Vagina (tissue), 2 donors: ENCODE results near the gene PDCD4. TPM values are rescaled to one million over a fixed set of nuclear protein-coding genes. Genes with fewer than 3 reads are reported as not detected.

ENCODE experiments used
- DNase-seq, 2 donors: peaks; one replicate each; pipeline ENCODE4 v3.0.0-alpha.2; 2017; ENCODE audit errors: extremely low spot score in 2 of 2
- H3K27ac ChIP-seq: fragments of 200-600 bp; sonication (generic); one replicate; pipeline ENCODE4 v1.5.1; 2019
- H3K27me3 ChIP-seq: fragments of 200-600 bp; sonication (generic); one replicate; pipeline ENCODE4 v1.5.1; 2019
- H3K36me3 ChIP-seq, 2 donors: fragments of 200-600 bp; sonication (generic); one replicate each; pipeline ENCODE4 v1.5.1; 2017 to 2019
- H3K4me1 ChIP-seq: fragments of 200-600 bp; sonication (generic); one replicate; pipeline ENCODE4 v1.5.1; 2019
- H3K4me3 ChIP-seq, 2 donors: fragments of 200-600 bp; sonication (generic); 1 replicate in 1 of 2; 2 replicates in 1 of 2; pipeline ENCODE4 v1.5.1; 2016 to 2019
- H3K9me3 ChIP-seq: fragments of 200-600 bp; sonication (generic); one replicate; pipeline ENCODE4 v1.5.1; 2019
- POLR2A ChIP-seq, 2 donors: fragments of 450-650 bp; IDR thresholded peaks; one replicate each; pipeline ENCODE4 v1.6.1; 2017; ENCODE audit warnings: antibody characterized with exemption in 2 of 2, mild to moderate bottlenecking in 2 of 2, moderate library complexity in 2 of 2
- POLR2AphosphoS5 ChIP-seq, 2 donors: sonication (generic); formaldehyde crosslinking; IDR thresholded peaks; one replicate each; pipeline ENCODE4 v1.9.0; 2017; ENCODE audit warnings: antibody characterized with exemption in 2 of 2, mild to moderate bottlenecking in 2 of 2, low read depth in 1 of 2; ENCODE audit not compliant: insufficient read depth in 1 of 2
- intact Hi-C: fragments of 100-400 bp; cut with DNase I; formaldehyde crosslinking; loops from one replicate; pipeline ENCODE4 v1.15.1; 2023
- total RNA-seq: library from RNA; depleted of rRNA; stranded (reverse); fragments of >200 nt; gene quantifications from one replicate; pipeline ENCODE4 v1.2.3, GENCODE V29; 2016
- TF ChIP-seq, protein P1 (sequence below), 3 experiments: fragments of 450-650 bp in 2 of 3; fragments of 200-600 bp in 1 of 3; sonication (generic) in 1 of 3; IDR thresholded peaks; one replicate each; pipeline ENCODE4 v1.5.1; 2017 to 2019; ENCODE audit warnings: antibody characterized with exemption in 3 of 3, mild to moderate bottlenecking in 2 of 3, moderate library complexity in 2 of 3

PDCD4 gene
- total RNA-seq, 1 donor from 2014 or later = 110 TPM

DNA sequence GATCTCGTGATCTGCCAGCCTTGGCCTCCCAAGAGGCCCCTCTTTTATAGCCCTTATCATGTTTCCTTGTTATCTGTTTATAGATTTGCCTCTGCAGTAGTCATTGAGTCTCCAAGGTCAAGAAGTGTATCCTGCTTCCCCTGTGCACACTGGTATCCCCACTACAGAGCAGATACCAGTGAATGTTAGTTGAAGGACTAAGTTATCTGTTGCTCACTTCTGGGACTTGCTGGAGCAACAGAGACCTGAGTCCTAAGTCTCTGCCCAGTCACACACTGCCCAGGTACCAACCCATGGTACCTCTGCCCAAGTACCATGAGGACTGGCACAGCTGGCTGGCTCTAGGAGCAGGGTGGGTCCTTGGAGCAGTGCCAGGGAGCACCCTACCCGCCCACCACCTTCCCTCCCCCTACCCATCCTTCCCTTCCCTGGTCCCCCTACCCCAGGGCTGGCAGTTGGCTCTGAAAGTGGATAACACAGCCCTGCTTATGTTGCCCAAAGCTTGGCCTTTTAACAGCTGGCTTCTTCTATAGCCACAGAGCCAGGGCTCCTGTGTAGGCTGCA, 26.5 kb upstream of the PDCD4 start:
- no peak overlapping the region for H3K4me3 ChIP-seq
- no peak for DNase-seq
- peak in 1 of 2 donors; percentile 8 for TF ChIP-seq POLR2AphosphoS5 (IDR thresholded peaks at IDR 0.05; ENCODE audit: insufficient read depth in 1 of 2, low read depth in 1 of 2)
- TF ChIP-seq, protein P1, sequence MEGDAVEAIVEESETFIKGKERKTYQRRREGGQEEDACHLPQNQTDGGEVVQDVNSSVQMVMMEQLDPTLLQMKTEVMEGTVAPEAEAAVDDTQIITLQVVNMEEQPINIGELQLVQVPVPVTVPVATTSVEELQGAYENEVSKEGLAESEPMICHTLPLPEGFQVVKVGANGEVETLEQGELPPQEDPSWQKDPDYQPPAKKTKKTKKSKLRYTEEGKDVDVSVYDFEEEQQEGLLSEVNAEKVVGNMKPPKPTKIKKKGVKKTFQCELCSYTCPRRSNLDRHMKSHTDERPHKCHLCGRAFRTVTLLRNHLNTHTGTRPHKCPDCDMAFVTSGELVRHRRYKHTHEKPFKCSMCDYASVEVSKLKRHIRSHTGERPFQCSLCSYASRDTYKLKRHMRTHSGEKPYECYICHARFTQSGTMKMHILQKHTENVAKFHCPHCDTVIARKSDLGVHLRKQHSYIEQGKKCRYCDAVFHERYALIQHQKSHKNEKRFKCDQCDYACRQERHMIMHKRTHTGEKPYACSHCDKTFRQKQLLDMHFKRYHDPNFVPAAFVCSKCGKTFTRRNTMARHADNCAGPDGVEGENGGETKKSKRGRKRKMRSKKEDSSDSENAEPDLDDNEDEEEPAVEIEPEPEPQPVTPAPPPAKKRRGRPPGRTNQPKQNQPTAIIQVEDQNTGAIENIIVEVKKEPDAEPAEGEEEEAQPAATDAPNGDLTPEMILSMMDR (IDR thresholded peaks at IDR 0.05) = no peak
- peaks cover 42% of the 10 kb centered on the region for H3K4me1 ChIP-seq
- H3K27ac ChIP-seq = no peak overlapping the region
- no peaks in the 10 kb centered on the region for H3K27me3 ChIP-seq
- H3K9me3 ChIP-seq = no peaks in the 10 kb centered on the region
- no peaks in the 10 kb centered on the region for H3K36me3 ChIP-seq
- intact Hi-C loops = no loop called here

DNA sequence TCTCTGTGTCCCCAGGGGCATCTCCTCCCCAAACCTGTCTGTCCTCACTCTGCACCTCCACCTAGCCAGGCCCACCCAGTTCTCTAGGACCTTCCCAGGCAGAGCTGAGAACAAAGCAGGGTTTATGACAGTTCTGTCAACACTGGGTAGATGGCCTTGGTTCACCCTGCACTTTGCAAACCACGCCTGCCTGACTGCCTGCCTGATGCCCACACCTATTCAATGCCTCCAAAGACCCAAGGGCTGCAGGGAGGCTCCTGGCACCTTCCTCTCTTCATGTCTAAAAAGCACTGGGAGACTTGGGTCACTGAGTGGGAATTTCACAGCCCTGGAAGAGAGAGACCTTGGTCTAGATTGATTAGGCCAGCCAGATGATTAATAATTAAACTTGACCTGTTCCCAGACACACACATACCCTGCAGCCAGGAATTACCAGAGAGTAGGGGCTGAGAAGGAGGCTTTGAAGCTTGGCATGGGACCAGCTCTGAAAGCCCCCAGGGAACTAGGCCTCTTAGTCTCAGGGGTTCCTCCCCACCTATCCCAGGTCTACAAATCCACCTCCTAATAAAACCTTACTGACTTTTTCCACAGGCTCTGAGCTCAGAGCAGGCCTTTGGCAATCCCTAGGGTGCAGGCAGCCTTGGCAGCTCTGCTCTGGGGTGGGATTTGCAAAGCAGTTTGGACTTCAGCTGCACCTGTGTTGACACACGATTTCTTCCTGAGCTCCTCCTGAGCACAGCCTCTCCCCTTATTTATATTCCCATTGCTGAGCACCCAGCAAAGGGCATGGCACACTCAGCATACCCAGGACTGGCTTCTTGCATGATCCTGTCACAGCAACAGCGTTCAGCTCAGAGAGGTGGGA, 25.7 kb upstream of the PDCD4 start:
- peaks cover 44% of the 10 kb centered on the region for H3K4me1 ChIP-seq
- H3K9me3 ChIP-seq = no peaks in the 10 kb centered on the region
- no peak overlapping the region for H3K27ac ChIP-seq
- TF ChIP-seq POLR2A (IDR thresholded peaks at IDR 0.05) (no peak), POLR2AphosphoS5 (IDR thresholded peaks at IDR 0.05; ENCODE audit: insufficient read depth in 1 of 2, low read depth in 1 of 2) (peak in 1 of 2 donors; percentile 44)
- TF ChIP-seq, protein P1 (IDR thresholded peaks at IDR 0.05) = no peak
- no peaks in the 10 kb centered on the region for H3K27me3 ChIP-seq
- H3K4me3 ChIP-seq = no peak overlapping the region
- DNase-seq = no peak
- H3K36me3 ChIP-seq = no peaks in the 10 kb centered on the region
- intact Hi-C loops = no loop called here

DNA sequence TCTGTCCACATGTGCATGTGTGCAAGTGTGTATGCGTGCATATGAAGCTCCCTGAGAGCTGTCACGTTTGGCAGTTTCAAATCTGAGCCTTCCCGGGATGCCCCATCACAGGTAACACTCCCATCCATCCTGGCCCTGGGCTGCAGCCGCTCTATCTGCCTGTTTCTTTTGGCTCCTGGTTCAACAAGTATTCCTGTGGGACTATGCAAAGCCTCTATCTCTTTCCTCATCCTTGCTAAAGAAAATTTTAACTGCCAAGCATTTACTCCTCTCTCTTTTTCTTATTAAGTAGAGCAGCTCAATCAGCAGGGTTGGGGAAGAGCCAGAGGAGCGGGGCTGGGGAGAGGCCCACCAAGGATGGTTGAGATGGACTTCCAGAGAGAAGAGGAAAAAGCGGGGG, 24.4 kb upstream of the PDCD4 start:
- intact Hi-C loops = no loop called here
- Histone ChIP-seq H3K4me1 (peaks cover 52% of the 10 kb centered on the region), H3K27ac (no peak overlapping the region), H3K9me3 (no peaks in the 10 kb centered on the region), H3K4me3 (no peak overlapping the region), H3K27me3 (no peaks in the 10 kb centered on the region), H3K36me3 (no peaks in the 10 kb centered on the region)
- TF ChIP-seq POLR2AphosphoS5 (IDR thresholded peaks at IDR 0.05; ENCODE audit: insufficient read depth in 1 of 2, low read depth in 1 of 2) (no peak), POLR2A (IDR thresholded peaks at IDR 0.05) (no peak)
- TF ChIP-seq, protein P1 (IDR thresholded peaks at IDR 0.05) = no peak
- no peak for DNase-seq

DNA sequence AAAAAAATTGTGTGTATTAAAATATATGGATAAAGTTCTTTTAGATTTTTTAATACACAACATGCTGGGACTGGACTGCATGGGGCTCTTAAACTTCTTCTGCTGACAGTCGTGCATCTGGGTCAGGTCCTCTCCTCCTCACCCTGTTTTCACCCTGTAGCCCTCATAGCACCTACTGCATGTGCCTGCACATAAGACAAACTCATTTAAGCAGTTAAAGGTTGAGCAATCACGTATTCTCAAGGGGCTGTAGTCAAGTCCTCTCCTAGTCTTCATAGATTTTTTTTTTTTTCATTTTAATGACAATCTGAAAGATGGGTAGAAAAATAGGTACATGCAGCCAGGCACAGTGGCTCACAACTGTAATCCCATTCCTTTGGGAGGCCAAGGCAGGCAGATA, 23.6 kb upstream of the PDCD4 start:
- H3K27ac ChIP-seq = no peak overlapping the region
- no peaks in the 10 kb centered on the region for H3K9me3 ChIP-seq
- no peaks in the 10 kb centered on the region for H3K36me3 ChIP-seq
- TF ChIP-seq POLR2A (IDR thresholded peaks at IDR 0.05) = no peak
- TF ChIP-seq, protein P1 (IDR thresholded peaks at IDR 0.05) = no peak
- no peak for TF ChIP-seq POLR2AphosphoS5 (IDR thresholded peaks at IDR 0.05; ENCODE audit: insufficient read depth in 1 of 2, low read depth in 1 of 2)
- H3K4me3 ChIP-seq = no peak overlapping the region
- intact Hi-C loops = no loop called here
- H3K27me3 ChIP-seq = no peaks in the 10 kb centered on the region
- DNase-seq = no peak
- H3K4me1 ChIP-seq = peaks cover 52% of the 10 kb centered on the region

DNA sequence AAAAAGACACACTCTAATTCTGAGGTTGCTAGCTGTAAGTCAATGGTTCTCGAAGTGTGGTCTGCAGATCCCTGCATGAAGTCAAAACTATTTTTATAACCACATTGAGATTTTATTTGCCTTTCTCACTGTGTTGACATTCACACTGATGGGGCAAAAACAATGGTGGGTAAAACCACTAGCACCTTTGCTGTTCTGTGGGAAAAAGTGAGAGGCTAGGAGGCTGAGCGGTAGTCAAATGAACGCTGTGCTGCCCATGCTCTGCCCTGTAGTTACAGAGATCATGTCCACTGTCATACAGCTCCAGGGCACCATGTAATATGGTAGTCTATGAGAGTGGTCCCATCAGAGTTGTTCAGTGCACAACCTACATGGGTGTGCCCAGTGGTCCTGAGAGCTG, 21.6 kb upstream of the PDCD4 start:
- intact Hi-C loops = no loop called here
- Histone ChIP-seq H3K4me3 (no peak overlapping the region), H3K27ac (no peak overlapping the region)

More for the DNA sequence above, 21.6 kb upstream of the PDCD4 start:
- Histone ChIP-seq H3K9me3 (no peaks in the 10 kb centered on the region), H3K4me1 (peaks cover 42% of the 10 kb centered on the region), H3K36me3 (no peaks in the 10 kb centered on the region), H3K27me3 (no peaks in the 10 kb centered on the region)
- DNase-seq = no peak
- TF ChIP-seq, protein P1 (IDR thresholded peaks at IDR 0.05) = no peak
- TF ChIP-seq POLR2A (IDR thresholded peaks at IDR 0.05) (no peak), POLR2AphosphoS5 (IDR thresholded peaks at IDR 0.05; ENCODE audit: insufficient read depth in 1 of 2, low read depth in 1 of 2) (no peak)
